NCI-H1048 (cell line): Measurements from ENCODE around the gene IQCH.

Source experiments
- DNase-seq: peaks from one replicate; lab custom pipeline; 2025; lab: John Stamatoyannopoulos, UW

The IQCH gene

DNA sequence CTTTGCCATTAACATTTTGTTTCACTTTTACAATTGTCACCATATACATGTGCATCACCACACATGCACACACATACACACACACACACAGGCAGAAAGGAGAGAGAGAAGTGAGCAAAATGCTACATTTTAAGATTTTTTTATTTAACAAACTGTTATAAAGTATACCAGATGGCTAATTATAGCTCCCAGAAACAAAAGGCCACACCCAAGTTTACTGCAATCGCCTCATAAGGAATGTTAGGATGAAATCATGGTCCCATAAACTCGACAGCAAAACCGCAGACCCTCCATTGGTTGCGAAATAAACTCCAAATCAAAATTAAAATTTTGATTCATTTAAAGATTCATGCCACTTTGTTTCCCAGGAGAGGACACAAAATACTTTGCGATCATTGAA is 250.2 kb downstream of the IQCH start:
- DNase-seq: no peak

DNA sequence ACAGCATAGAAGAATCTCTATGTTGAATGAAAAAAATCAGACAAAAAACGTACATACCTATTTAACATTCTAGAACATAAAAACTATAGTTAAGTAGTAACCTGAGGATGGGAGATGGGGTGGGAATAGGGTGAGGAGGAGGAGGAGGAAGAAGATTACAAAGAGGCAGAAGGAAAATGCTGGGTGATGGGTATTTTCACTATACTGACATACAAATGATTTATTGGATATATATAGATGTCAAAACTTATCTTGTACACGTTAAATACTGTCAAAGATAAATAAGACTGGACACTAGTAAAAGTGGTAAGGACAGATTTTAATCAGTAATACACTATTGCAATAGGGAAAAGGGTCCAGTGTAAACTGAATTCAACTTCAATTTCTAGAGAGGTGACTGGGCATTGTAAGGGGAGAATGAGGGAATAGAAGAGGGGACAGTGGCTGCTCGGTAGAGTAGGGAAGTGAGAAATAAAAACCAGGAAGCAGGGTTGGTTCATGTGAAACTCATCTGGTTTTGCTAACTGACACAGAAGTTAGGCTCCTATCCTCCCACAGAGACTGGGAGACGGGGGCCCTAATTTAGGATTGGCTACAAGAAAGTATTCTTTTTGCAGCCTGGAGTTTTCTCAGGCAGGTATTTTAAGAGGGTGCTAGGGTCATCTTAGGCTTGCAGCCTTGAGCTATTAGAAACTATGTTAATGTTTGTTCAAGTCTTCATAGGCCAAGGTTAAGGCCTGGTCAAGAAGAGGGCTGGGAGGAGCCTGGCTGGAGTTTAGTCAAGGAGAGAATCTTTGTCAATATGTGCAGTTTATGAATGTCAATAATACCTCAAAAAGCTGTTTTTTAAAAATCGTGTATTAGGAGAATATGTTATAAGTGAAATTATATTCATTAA is 251.3 kb downstream of the IQCH start:
- DNase-seq: no peak

DNA sequence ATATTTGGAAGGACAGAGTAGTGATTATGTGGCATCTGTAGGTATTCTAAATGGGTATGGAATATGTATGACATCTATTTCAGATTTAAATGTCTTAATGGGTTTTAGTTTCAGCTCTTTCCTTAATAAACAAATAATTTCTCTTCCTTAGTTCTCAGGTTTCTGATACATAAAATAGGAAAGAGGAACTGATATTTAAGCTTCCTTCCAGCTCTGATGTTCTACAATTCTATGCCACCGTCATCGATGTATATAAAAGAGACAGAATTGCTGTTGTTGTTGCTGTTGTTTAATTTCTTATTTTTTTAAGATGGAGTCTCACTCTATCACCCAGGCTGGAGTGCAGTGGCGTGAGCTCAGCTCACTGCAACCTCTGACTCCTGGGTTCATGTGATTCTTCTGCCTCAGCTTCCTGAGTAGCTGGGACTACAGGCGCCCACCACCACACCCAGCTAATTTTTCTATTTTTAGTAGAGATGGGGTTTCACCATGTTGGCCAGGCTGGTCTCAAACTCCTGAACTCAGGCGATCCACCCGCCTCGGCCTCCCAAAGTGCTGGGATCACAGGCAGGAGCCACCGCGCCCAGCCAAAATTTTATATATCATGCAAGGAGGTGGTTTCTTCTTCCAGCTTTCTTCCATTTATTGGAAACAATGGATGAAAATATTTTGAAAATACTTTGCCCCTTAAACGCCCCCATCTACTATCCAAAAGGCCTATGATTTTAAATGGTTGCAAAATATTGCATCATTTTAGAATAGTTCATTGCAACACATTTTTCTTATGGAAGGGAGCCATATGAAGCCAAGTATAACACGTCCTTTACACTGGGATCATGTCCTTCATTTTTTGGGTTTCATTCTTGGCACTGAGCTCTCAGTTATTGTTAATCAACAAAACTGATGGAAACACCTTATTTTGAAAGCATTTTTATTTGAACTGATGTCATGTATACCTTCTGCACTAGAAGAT is 252.5 kb downstream of the IQCH start:
- no peak for DNase-seq

DNA sequence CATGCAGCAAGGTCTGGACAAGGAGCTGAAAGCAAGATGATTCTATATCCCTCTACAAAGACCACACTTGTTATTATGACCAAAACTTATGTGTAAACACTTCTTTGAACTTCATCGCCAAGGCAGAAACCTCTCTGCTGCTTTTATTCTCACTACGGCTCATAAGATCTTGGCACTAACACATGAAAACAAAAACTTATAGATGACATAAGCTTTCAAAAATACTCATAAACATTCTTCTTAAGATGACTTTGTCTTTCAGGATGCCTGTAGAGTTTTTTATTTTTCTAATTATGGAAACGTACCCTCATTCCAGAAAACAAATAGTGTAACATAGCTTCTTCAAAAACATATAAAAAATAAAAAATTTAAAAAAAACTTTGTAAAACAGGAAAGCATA is 253.8 kb downstream of the IQCH start:
- DNase-seq: no peak

DNA sequence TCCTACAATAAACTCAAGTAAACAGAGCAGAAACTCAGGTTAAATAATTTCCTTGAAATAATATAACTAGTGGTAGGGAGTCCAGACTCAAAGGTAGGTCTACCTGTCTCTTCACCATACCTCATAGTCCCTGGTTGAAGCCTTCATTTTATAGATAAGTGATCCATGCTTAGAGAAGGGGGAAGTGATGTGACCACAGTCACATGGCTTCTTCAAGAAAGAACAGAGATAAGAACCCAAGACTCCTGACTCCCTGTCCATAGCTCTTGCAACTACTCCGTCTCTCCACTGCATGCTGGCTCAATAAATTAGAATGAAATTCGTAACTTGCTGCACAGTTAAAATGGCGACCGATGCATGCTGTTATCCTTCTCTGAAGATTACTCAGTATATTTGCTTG is 255.3 kb downstream of the IQCH start:
- no peak for DNase-seq

DNA sequence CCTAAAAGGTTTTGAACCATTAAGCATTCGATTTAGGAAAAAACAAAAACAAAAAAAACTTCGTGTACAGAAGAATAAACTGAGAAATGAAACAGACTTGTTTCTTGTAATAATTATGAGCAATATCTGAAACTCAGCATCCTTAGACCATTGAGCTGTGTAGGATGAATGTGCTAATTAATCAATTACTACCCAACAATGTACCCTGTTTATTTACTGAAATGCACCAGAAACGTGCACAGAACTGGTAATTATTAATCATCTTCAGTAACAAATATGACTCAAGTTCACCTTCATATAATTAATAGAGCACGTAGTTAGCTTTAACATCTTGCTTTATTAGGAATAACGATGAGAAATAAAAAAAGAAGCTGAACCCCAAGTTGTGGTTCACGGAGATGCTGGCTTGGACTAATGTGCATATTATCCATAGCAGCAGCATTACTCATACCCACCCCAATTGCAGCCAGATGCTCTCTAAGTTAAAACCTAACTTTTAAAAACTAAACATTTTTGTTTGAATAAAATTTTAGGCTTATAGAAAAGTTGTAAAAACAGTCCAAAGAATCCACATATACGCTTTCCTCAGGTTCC is 256.1 kb downstream of the IQCH start:
- DNase-seq: no peak

DNA sequence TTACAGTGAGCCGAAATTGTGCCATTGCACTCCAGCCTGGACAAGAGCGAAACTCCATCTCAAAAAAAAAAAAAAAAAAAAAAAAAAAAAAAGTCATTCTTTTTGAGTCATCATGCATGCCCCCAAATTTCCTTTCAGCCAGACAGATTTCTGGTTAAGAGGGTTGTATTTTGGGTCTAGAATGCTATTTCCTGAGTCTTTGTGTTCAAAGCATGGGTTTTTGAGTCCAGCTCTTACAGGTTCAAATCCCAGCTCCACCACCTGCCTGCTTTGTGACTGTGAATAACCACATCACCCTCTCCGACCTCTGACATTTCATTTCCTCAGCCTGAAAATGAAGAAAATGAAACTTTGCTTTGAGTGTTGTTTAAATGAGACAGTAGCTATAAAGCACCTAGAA is 257.0 kb downstream of the IQCH start:
- no peak for DNase-seq

DNA sequence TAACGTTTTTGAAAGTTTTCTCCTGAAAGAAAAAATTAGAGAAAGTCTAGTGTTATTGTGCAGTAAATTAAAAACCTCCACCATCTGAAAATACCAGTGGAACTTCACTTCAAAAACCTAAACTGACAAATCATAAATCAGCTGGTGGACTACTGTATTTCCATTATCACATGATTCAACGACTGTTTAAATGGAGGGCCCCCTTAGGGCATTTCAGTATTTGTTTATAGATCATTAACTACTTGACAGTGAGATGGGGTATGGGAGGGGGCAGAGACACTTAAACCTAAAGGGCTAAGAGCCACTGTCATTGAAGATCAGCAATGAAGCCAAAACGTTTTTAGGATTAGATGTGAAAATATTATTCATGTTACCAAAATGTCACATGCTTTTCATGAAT is 257.6 kb downstream of the IQCH start:
- no peak for DNase-seq

DNA sequence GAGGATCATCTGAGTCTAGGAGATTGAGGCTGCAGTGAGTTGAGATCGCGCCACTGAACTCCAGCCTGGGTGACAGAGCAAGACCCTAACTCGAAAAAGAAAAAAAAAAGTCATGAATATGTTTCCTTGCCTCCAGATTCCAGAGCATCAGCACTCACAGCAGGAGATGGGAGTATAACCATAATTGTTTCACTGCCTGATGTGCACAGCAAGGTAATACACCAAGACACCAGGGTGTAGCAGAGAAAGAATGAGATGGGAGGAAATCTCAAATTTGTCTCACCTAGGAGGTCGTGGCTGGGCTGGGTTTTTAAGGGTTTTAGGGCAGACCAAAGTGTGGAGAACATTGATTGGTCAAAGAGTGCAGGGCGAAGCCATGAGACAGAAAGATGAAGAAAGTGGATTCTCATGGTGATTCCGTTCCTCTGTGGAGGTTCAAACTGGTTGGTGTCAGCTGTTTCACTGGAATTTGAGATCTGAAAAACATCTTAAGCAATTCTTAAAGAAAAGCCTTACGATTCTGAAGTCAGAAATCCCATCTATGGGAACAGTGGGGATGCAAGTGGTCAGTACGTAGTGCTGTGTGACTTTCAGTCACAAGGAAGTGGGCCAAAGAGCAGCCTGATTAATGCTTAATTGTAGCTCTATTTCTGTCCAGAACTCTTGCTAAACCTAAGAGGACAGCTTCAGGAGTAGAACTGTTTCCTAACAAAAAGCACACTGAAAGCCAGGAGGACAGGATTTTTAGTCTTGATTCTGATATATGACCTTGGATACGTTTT is 258.5 kb downstream of the IQCH start:
- no peak for DNase-seq

DNA sequence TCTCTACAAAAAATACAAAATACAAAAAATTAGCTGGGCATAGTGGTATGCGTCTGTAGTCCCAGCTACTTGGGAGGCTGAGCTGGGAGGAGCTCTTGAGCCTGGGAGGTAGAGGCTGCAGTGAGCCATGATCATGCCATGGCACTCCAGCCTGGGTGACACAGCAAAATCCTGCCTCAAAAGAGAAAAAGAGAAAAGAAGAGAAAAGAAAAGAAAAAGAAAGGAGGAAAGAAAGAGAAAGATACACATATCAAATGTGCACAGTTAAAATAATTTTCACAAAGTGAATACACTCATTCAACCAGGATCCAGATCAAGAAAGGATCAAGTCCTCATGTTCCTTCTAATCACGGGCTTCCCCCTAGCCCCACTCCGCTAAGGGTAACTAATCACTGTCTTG is 260.5 kb downstream of the IQCH start:
- DNase-seq: no peak

DNA sequence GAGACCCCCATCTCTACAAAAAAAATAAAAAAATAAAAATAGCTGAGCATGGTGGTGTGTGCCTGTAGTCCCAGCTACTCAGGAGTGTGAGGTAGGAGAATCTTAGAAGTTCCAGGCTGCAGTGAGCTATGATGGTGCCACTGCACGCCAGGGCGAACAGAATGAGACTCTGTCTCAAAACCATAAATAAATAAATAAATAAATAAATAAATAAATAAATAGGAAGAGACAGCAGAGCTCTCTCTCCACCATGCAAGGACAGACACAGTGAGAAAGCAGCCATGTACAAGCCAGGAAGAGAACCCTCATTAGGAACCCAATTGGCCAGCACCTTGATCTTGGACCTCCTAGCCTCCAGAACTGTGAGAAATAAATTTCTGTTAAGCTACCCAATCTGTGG is 261.0 kb downstream of the IQCH start:
- no peak for DNase-seq

DNA sequence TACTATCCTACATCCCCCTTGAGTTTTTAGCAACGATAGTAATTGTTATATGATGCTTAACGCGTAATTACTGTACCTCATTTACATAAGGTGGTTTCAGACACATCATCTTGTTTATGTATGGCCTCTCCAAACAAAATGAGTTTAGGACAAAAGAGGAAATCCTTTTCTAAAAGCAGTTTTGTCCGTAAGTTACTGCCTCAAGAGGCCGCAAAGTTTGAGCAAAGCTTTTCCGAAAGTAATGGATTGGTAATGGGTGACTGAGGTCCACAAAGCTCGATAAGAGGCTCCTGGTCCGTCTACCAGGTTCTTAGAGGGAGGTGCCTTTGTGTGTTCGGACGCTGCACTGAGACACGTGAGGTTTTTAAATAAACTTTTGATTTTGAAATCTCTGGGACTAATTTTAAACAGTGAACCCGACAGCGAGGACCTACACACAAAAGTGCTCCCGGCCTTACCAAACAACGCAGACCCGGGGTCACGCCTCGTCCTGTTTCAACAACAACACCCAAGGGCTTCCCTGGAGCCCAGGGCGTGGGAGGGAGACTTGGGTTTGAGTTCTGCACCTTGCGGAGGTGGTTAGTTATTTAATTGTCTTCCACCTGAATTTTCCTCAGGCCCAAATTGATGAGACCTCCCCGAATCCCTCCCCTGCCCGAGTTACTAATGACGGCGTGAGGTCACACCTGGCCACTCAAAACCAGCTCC is 265.9 kb downstream of the IQCH start:
- no peak for DNase-seq

DNA sequence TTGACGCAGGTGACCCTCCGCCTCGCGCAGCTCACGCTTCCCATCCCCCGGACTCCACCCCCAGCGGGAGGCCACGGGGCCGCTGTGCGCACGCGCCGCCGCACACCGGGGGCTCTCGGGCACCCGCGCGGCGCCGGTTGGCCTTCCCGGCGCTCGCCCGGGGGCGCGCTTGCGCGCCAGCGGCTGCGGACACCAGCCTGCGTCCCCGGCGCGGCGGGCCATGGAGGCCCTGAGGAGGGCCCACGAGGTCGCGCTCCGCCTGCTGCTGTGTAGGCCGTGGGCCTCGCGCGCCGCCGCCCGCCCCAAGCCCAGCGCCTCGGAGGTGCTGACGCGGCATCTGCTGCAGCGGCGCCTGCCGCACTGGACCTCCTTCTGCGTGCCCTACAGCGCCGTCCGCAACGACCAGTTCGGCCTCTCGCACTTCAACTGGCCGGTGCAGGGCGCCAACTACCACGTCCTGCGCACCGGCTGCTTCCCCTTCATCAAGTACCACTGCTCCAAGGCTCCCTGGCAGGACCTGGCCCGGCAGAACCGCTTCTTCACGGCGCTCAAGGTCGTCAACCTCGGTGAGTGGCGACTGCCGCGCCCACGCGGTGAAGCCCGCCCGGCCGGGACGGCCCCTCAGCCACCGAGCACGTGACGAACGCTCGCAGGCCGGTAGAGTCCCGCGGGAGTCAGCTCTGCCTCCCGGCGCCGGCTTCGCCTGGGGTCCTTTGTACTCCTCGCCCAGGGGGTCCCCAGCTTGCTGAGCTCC is 266.6 kb downstream of the IQCH start, which contains the start of gene C15orf61:
TSS of gene C15orf61 (plus strand) at position 103 of the 754 bp plus-strand sequence. CDS start at position 221, 118 bp downstream.
- DNase-seq: peak; percentile 52

DNA sequence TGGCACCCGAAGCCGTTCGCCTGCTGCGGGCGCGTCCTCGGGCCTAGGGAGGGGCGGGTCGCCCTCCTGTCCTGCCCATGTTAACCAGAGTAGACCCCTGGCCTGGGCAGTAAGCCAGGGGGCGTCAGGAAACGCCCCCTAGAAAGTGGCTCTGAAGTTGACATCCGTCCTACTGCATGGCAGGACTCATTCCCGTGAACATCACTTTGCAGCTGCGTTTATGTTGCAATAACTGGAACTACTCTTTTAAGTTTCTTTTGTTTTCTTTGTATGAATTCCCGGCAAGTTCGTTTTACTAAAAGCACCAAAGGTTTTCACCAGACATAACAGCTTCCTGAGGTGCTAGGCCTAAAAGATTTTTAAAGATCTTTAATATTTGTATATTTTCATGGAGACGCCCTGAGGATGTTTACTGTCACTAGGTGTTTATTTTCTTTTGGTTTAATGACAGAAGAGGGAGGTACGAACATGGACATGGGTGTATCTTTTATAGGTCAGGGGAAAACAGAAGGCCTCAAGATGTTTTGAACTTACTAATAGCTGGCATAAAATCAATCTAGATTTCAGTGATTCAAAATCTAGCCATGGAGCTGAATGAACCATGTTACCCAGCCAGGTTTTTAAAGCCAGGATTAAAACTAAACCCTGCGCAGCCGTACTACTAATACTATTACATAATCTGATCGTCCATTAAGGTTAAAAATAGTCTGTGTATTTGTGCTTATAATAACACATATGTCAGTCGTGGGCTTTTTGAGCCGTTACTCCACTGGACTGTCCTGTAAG is 267.4 kb downstream of the IQCH start:
- DNase-seq: no peak

DNA sequence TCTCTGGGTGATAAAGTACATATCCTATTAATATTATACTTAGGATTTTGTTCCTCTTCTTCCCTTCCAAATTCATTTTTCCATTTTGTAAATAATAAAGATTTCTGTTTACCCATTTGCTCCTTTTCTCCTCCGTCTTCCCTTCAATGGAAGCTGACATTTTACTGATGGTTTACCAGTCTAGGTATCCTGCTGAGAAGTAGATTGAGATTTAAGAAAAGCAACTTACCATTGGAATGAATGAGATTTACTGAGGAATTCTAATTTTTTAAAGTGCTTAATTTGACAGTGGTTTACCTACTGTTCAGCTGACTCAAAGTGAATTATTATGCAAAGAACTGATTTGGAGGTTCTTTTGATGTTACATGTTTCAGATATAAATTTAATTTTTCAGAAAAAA is 268.7 kb downstream of the IQCH start:
- no peak for DNase-seq

DNA sequence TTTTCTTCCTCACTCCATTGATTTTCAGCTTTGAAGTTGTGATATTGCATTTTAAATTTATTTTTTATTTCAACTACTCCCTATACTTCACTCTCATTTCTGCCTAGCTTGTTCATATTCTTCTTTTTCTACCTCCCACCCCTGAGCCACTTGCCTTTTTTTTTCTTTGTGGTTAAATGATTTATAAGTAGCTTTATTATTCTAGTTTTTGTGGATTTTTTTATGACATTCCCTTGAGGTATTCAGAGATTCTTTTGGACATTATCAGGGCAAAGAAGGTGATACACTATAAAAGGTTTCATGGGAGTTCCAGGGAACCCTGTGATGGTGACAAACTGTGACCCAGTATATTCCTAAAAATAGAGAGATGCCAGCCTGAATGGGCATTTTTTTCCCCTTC is 269.6 kb downstream of the IQCH start:
- DNase-seq: no peak

DNA sequence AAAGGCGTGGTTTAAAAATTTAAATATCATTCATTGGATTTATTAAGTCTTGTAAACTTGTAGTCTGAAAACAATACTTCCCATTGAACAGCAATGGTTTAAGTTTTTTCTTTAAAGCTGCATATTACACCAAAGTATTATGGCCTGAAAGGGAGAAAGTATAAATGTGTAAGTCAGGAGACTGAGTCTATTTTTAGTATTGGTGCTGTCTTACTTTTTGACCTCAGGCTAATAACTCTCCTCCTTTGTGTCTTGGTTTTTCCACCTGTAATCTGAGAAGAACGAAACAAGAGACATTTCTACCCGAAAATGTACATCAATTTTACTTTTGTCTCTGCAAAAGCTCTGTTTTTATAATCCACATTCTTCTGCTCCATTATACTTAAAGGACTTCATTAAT is 273.9 kb downstream of the IQCH start:
- DNase-seq: no peak

DNA sequence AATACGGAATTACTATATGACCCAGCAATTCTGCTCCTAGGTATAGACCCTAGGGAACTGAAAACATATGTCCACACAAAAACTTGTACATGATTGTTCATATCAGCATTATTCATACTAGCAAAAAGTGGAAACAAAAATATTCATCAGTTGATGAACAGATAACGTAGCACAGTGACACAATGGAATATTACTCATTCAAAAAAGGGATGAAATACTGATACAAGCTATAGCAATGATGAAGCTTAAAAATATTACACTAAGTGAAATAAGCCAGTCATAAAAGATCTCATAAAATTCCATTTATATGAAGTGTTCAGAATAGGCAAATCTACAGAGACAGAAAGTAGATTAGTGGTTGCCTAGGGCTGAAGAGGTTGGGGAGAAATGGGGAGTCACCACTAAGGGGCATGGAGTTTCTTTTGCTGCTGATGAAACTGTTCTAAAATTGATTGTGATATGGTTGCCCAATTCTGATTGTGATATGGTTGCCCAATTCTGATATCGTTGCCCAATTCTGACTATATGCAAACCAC is 276.9 kb downstream of the IQCH start:
- no peak for DNase-seq

DNA sequence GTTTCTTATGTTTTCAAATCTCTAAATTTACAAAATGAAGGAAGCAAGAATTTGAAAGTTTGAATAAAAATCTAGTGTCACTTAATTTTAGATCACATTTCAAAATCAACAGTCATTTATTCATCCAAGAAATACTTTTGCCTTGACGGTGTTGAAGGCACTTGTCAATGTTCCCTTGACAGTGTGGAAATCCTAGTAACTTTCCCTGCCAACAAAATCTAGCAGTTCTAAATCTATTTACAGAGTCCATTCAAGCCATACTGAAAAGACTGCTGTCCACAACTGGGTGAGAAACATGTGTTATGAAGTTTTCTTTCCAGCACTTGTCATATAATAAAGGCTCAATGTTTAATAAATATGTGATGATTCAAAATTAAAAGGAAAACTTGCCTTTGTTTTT is 279.3 kb downstream of the IQCH start:
- no peak for DNase-seq
